ENCODE data around the gene ASH1L.
"Not testable (repeated sequence)": the region's sequence is repeated elsewhere in the genome, so short reads cannot be mapped to it uniquely, and the experiment has no call there.

The ASH1L gene

DNA sequence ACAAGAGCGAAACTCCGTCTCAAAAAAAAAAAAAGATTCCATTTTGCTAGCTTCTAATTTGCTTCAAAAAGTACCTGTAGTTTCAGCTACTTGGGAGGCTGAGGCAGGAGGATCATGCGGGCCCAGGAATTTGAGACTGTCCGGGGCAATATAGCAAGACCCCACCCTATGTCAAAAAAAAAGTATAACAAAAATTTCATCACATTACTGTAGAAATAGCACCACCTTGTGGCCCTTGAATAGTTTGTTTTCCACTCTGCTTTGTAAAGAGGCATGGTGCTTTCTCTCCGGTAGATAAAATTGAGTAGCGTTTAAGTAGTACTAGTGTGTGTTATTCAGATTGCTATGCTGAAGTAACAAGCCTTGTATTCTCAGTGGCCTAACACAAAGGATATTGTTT lies 29.2 kb upstream of the ASH1L start:
- peaks cover 12% of the 10 kb centered on the region; the same call in 1 of the 2 replicates for H3K36me3 ChIP-seq
- H3K9me3 ChIP-seq, result no peaks in the 10 kb centered on the region
- no peak overlapping the region for H3K4me3 ChIP-seq
- no peak for TF ChIP-seq Cebpa-rat (IDR thresholded peaks at IDR 0.05)
- no peak overlapping the region for H3K27ac ChIP-seq
- H3K4me1 ChIP-seq, result no peaks in the 10 kb centered on the region
- H3K4me2 ChIP-seq, result no peak overlapping the region
- H3K27me3 ChIP-seq, result no peaks in the 10 kb centered on the region
- H3K9ac ChIP-seq, result no peak overlapping the region
- H4K20me1 ChIP-seq, result no peaks in the 10 kb centered on the region

DNA sequence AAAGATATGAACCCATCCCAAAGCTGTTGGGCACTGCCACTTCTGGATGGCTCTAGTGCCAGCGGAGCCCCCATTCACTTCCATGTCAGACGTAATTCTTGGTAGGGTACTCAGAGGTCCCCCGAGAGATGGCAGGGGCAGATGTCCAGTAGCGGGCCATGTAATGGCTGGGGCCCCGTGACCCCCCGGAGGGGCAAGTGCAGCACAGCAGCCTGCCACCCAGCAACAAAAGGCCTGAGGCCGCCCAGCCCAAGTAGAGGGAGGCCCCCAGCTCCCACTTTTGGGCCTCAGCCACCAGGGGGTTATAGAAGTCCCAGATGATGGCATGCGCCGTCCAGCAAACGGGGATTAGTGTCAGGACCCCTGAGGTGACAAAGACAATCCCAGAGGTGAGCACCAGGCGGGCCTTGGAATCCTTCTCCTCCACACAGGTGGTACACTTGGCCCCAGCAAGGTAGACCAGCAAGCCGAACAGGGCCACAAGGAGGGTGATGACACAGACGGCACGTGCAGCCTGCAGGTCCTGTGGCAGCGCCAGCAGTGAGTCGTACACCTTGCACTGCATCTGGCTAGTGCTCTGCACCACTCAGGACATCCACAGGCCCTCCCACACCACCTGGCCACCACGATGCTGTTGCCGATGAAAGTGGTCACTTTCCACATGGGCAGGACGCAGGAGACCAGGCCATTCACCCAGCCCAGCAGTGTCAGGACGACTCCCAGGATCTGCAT lies 28.1 kb upstream of the ASH1L start:
- H3K36me3 ChIP-seq, result peaks cover 14% of the 10 kb centered on the region; the same call in 1 of the 2 replicates
- not testable (repeated sequence) for H3K4me2 ChIP-seq, H3K4me1 ChIP-seq, H3K4me3 ChIP-seq, H3K27me3 ChIP-seq, H3K9ac ChIP-seq, H3K9me3 ChIP-seq, H3K27ac ChIP-seq, H4K20me1 ChIP-seq

DNA sequence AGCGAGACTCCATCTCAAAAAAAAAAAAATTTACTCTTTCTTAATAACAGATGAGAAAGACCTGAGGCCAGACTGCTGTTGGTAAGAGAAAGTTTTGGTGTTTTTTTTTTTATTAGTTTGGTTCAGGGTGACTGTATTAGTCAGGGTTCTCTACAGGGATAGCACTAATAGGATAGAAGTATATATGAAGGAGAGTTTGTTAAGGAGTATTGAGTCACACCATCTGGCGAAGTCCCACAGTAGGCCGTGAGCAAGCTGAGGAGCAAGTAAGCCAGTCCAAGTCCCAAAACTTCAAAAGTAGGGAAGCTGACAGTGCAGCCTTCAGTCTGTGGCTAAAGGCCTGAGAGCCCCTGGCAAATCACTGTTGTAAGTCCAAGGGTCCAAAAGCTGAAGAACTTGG lies 26.7 kb upstream of the ASH1L start:
- H4K20me1 ChIP-seq, H3K9ac ChIP-seq, H3K4me1 ChIP-seq, H3K27ac ChIP-seq, H3K4me2 ChIP-seq, H3K4me3 ChIP-seq, H3K9me3 ChIP-seq, H3K27me3 ChIP-seq: not testable (repeated sequence)
- H3K36me3 ChIP-seq, result peaks cover 14% of the 10 kb centered on the region; the same call in 1 of the 2 replicates

DNA sequence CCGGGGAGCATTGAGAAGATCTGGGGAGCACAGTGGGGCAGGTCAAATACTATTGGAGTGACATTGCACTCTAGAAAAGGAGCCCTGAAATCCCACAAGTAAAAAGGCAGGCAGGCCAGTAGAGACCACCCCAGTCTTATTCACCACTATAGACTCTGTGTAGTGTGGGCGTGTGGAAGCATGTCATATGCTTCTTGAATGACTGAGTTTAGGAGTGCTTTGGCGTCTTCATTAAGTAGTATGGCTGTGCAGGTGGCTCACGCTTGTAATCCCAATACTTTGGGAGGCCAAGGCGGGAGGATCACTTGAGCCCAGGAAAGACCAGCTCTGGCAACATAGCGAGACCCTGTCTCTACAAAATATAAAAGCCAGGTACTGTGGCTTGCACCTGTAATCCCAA lies 21.2 kb upstream of the ASH1L start:
- not testable (repeated sequence) for H3K36me3 ChIP-seq, H3K27me3 ChIP-seq, H3K9me3 ChIP-seq, H3K4me2 ChIP-seq, H3K4me1 ChIP-seq, H3K27ac ChIP-seq, H4K20me1 ChIP-seq, H3K4me3 ChIP-seq, H3K9ac ChIP-seq

DNA sequence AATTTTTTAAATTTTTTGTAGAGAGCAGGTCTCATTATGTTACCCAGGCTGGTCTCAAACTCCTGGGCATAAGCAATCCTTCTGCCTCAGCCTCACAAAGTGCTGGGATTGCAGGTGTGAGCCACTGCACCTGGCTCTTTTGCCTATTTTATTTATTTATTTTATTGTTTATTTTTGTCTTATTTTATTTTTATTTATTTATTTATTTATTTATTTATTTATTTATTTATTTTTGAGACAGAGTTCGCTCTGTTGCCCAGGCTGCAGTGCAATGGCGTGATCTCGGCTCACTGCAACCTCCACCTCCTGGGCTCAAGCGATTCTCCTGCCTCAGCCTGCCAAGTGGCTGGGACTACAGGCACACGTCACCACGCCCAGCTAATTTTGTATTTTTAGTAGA lies 13.0 kb upstream of the ASH1L start:
- not testable (repeated sequence) for H3K4me1 ChIP-seq, H3K9ac ChIP-seq, H3K9me3 ChIP-seq, H3K27me3 ChIP-seq, H3K4me2 ChIP-seq, H3K4me3 ChIP-seq, H3K27ac ChIP-seq
- H4K20me1 ChIP-seq, result peaks cover 40% of the 10 kb centered on the region
- H3K36me3 ChIP-seq, result peaks cover 18% of the 10 kb centered on the region

DNA sequence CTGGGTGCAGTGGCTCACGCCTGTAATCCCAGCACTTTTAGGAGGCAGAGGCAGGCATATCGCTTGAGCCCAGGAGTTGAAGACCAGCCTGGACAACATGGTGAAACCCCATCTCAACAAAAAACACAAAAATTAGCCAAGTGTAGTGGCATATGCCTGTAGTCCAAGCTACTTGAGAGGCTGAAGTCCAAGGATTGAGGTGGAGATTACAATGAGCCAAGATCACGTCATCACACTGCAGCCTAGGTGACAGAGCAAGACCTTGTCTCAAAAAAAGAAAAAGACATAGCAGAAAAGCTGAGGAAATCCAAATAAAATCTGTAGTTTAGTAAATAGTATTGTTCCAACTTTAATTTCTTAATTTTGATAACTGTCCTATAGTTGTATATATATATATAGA lies 11.5 kb upstream of the ASH1L start:
- Histone ChIP-seq H3K27me3 (no peaks in the 10 kb centered on the region), H3K4me3 (no peak overlapping the region), H3K9ac (no peak overlapping the region), H3K9me3 (no peaks in the 10 kb centered on the region), H3K27ac (no peak overlapping the region), H3K4me2 (no peak overlapping the region), H3K4me1 (peaks cover 14% of the 10 kb centered on the region), H4K20me1 (peaks cover 56% of the 10 kb centered on the region), H3K36me3 (peaks cover 28% of the 10 kb centered on the region)
- TF ChIP-seq Cebpa-rat (IDR thresholded peaks at IDR 0.05), result no peak

DNA sequence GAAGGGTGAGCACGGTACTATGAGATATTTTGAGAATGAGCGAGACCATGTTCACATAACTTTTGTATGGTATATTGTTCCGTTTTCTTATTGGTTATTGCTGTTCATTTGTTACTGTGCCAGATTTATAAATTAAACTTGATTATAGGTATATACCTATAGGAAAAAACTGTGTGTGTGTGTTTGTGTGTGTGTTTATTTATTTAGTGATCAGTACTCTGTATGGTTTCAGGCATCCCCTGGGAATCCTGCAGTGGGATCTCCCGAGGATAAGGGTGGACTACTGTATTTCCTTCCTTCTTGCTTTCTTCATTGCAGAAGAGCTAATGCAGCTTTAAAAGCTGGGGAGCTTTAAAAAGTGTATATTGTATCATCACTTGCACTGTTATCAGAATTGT lies 8.0 kb upstream of the ASH1L start:
- Histone ChIP-seq H4K20me1 (peaks cover 90% of the 10 kb centered on the region), H3K4me3 (no peak overlapping the region), H3K9ac (no peak overlapping the region), H3K4me2 (peak overlapping the region; percentile 33), H3K9me3 (no peaks in the 10 kb centered on the region), H3K4me1 (peaks cover 14% of the 10 kb centered on the region), H3K27ac (no peak overlapping the region), H3K27me3 (no peaks in the 10 kb centered on the region), H3K36me3 (peaks cover 63% of the 10 kb centered on the region)
- TF ChIP-seq Cebpa-rat (IDR thresholded peaks at IDR 0.05), result no peak

DNA sequence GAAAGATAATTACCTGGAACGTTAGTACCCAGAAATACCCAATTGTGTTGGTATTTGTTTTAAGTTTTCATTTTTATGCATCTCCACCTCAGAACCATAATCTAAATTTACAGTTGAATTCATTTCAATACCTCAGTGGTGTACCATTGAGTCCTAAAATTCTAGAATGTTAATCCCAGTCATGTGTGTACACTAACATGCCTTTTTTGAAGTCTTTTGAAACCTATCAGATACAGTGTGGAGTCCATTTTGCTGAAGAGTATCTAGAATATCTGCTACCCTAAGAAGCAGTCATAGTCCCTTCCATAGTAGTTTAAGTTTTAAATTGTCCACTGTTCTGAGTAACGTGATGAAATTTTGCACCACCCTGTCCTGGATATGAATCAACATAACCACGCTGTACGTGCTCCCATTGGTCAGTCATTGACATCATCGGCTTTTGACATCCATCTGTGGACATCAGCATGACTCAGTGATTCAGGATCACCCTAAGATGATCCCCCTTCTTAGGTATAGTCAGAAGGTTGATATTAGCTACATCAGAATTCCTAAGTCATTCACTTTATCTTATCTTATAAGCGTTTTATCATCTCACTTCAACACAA lies 7.5 kb upstream of the ASH1L start:
- H3K27me3 ChIP-seq, result no peaks in the 10 kb centered on the region
- H3K27ac ChIP-seq, result no peak overlapping the region
- peaks cover 66% of the 10 kb centered on the region for H3K36me3 ChIP-seq
- H3K9ac ChIP-seq, result no peak overlapping the region
- H3K9me3 ChIP-seq, result no peaks in the 10 kb centered on the region
- H4K20me1 ChIP-seq, result peaks cover 91% of the 10 kb centered on the region
- no peak overlapping the region for H3K4me3 ChIP-seq
- TF ChIP-seq Cebpa-rat (IDR thresholded peaks at IDR 0.05), result no peak
- H3K4me2 ChIP-seq, result peak overlapping the region; percentile 33; the same call in 1 of the 2 replicates
- peaks cover 18% of the 10 kb centered on the region for H3K4me1 ChIP-seq

DNA sequence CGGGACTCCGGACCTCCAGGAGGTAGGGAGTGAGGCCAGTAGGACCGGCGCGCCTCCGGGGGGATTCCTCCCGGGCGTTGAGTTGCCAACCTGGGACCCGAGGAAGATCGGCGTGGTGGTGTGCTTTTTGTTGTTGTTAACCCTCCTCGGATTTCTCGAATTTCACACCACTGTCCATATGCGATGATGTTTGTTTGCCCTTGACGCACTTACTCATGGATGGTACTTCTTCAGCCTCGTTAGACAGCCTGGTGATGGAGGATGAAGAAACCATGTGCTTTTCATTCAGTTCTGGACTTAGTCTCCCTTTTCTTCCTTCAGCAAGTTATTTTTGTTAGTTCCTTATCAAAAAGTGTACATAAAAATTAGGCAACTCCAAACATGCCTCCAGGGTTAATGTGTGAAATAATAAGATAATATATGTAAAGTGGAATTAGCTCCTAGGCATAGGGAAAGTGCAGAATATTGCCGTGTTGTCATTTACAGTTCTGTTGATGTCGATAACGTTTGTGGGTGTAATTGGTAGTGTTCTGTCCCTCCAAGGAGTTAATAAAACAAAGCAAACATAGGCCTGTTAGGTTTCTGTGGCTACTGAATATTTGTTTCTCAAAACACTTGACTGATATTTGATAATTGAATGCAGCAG lies 897 bp upstream of the ASH1L start:
- Histone ChIP-seq H3K36me3 (peaks cover 44% of the 10 kb centered on the region), H3K4me3 (peak overlapping the region; percentile 94), H3K4me1 (peaks cover 33% of the 10 kb centered on the region), H3K27ac (peak overlapping the region; percentile 99), H3K9ac (peak overlapping the region; percentile 99), H3K4me2 (peak overlapping the region; percentile 89), H4K20me1 (peaks cover 72% of the 10 kb centered on the region)
- not testable (repeated sequence) for H3K27me3 ChIP-seq, H3K9me3 ChIP-seq

DNA sequence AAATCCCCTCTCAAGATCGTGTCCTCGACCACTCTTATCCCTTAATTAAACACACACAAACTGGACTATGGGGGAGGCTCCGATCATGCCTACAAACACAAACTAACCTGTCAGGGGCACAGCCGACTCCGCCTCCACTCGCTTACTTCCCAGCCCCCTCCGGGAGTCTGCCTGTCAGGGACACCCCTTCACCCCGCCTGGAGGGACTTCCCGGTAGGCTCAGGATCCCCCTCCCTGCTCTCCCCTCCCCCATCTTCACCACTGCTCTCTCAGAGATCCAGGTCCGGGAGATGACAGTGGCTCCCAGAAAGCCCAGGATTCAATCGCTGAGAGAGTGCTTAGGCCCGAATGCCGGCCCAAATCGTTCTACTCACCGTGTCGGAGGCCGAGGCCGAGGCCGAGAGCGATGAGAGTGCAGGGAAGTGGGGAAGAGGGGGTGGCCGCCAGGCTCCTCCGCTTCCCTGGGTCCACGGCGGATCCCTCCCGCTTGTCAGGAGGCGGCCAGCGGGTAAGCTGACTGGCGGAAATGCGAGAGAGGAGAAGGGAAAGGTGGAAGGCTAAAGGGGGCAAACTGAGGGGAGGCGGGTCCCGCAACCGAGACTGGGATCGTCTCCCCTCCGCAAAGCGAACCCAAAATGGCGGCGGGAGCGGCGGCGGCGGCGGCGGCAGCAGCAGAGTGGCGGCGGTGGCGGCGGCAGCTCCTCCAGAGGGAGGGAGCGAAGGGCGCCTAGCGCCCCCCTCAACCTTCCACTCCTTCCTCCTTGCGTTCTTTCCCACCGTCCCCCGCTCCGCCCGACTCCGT lies 623 bp downstream of the ASH1L start:
- Histone ChIP-seq H3K4me2 (peak overlapping the region; percentile 47), H3K9ac (peak overlapping the region; percentile 99), H3K36me3 (peaks cover 37% of the 10 kb centered on the region), H3K4me3 (peak overlapping the region; percentile 94), H3K27ac (peak overlapping the region; percentile 99), H4K20me1 (peaks cover 72% of the 10 kb centered on the region), H3K4me1 (peaks cover 34% of the 10 kb centered on the region)
- not testable (repeated sequence) for H3K27me3 ChIP-seq, H3K9me3 ChIP-seq

Measured in BLaER1 (cell line).